ENCODE data around the gene NSMF.

The NSMF gene

DNA sequence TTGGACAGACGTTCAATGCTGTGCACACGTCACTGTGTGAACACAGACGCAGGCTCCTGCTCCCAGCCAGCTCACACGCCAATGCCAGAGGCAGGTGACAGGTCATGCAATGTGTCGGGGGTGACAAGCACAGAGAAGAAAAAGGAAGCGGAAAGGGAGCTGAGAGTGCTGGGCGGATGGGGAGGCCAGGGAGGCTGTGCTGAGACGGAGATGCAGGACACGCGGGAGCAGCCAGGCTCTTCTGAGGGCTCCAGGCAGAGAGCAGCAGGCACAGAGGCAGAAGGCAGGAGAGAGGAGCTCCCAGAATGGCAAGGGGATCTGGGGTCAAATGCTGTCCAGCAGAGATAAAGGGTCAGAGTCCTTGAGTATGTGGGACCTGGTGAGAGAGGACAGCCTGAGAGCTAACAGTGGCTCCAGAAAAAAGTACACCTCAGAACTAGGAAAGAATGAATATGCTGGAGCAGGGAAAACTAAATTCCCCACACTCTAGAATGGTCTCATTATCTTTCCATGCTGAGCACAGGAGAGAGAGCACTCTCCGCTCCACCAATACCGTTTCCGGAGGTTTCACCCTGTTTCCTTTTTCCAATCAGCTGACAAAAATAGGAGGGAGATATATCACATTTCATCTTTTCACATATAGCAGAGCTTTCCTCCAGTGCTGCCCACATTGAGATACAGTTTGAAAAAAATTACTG, 32.8 kb upstream of the NSMF start:
- DNase-seq = no peak

DNA sequence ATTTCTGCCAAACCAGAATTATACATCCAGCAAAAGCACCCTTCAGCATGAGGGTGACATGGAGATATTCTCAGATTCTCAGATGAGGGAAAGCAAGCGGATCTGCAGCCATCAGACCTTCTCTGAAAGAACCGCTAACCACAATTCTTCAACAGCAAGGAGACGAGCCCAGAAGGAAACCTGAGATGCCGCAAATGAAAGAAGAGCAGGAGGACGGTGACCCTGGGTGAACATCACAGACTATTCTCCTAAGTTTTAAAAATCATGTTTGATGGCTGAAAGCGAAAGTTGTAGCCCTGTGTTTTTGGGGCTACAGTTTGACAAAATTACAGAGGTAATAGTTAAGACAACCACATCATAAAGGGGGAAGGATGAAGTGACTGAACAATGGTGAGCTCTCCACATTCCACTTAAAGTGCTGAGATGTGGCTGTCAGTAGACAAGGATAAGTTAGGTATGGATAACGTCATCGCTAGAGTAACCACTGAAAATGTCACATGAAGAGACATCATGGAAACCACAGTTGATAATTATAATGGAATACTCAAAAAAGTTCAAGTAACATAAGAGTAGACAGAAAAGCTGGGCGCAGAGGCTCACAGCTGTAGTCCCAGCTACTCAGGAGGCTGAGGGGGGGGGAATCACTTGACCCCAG, 31.5 kb upstream of the NSMF start:
- no peak for DNase-seq

DNA sequence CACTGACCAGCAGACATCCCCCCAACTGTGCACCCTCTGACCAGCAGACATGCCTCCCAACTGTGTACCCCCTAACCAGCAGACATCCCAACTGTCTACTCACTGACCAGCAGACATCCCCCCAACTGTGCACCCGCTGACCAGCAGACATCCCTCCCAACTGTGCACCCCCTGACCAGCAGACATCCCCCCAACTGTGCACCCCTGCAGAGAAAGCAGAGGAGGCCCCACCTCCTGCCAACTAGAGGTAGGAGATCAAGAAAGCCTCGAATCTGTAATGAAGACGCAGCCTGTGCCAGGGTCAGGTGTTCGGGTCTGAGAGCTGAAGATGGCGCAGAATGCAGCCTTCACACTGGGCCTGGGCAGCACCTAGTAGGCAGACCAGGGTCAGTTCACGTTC, 29.8 kb upstream of the NSMF start:
- no peak for DNase-seq

DNA sequence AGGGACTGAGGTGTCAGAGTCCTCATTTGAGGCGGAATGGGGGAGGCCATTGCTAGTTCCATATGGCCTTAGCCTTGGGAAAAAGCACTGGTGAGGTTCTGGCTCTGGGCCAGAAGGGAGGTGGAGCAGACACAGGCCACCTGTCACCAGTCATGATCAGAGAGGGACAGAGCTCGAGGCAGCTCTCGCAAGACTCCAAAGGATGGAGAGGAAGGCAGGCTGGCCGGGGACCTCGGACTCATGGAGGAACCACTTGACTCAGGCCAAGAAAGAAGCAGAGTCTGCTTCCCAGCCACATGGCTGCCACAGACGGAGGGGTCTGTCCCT, 29.2 kb upstream of the NSMF start:
- no peak for DNase-seq

DNA sequence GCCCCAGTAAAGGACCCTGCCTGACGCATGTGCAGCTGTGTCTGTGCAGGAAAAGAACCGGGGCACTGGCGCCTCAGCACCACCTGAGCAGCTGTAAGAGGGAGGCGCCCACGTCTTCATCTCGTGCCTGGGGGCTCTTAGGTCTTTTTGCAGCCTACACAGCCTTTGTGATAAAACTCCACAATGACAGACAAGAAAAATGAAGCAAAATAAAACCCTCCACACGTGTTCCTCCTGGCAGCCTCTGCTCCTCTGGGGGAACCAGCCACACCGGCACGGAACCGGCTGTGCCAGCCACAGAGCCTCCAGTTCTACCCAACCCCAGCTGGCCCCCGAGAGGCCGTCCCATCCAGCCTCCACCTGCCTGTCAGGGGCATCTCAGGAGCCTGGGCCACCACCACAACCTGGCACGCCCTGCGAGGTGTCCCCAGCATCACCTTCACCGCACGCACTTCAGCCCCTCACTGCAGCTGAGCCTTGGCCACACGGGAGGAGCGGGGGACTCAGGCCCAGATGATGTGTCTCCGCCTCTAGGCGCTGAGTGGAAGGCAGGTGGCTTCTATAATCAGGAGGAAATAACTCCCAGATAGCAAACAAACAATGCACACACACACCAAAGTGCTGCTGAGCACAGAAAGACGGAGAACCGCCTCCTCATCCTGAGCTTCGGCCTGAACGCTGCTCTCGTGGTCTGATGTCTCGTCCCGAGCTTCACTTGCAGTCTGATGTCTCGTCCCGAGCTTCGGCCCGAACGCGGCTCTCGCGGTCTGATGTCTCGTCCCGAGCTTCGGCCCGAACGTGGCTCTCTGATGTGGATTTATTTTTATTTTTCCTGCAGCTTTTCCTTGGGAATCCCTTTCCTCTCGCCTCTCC, 28.6 kb upstream of the NSMF start:
- DNase-seq = no peak

DNA sequence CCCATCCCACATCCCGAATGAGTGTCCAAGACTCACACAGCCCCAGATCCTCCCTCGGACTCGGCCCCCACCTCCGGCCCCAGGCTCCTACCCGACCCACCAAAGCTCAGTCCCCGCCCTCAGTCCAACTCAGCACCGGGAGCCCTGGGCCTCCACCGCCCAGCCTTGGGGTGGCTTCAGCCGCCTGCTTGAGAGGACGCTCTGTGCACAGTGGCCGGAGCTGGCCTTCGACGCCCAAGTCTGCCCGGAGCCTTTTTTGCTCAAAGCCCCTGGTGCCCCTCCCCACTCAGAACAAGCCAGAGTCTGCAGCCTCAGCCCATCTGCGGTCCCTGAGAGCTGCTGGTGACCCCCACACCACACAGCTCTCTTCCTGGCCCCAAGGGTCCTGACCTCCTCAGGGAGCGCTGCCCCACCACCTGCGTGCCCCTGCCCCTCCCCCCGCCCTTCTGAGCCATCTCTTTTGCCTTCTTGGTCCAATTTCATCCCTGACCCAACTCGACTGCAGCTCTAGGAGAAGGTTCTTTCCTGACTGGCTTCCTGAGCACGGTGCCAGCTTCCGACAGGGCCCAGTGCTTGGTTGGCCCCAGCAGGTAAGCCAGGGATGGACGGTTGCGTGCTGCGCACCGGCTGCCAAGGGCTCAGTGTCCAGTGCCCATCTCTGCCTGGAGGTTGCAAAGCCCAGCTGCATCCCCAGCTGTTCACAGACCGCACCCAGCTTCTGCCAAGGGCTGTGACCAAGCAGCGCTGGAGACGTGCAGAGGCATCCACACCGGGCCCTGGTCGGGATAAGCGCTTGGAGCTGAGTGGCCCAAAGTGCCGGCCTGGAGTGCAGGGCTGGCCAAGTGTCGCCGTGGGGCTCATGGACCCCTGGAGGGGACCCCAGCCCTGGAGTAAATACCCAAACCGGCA, 27.7 kb upstream of the NSMF start:
- no peak for DNase-seq

DNA sequence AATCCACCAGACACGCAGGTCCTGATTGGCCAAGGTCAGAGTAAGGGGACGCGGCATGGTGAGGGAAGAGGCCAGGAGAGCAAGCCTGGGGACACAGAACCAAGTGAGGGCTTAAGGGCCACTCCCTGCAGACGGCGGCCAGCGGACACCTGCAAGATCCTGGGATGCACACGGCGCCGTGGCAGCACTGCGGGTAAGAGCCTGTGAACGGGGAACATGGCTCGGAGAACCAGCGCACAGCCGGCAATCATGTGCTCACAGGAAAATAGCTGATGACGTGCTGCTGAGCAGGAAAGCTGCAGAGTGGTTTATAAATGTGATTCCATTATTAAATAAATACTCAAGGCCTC, 27.0 kb upstream of the NSMF start:
- no peak for DNase-seq

DNA sequence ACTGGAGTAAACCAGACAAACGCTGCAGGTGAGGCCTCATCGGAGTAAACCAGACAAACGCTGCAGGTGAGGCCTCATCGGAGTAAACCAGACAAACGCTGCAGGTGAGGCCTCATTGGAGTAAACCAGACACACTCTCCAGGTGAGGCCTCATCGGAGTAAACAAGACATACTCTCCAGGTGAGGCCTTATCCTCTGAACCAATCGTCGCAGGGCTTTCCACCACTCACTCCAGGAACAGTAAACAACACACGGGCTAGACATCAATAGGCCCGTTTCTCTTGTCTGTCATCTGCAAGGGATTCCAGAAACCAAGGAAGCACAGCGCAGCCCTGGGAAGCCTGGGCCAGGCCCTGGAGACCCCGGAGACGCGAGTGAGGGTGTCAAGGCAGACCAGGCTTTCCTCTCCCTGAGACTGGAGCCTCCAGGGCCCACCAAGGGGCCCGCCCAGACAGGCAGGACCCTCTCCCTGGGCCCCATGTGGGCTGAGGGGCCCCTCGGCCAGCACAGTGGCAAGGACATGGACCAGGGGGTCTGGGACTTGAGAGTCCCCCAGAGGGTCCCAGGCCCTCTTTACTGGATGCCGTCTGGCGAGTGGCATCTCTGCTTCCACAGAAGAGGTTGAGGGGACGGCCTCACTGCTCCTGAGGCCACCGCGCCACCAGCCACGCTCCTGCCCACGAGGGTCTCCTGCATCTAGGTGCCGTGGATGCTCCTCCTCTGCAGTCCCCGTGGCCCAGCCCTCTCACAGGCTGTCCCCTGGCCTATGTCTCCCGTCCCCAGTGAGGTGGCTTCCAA, 26.4 kb upstream of the NSMF start:
- no peak for DNase-seq

DNA sequence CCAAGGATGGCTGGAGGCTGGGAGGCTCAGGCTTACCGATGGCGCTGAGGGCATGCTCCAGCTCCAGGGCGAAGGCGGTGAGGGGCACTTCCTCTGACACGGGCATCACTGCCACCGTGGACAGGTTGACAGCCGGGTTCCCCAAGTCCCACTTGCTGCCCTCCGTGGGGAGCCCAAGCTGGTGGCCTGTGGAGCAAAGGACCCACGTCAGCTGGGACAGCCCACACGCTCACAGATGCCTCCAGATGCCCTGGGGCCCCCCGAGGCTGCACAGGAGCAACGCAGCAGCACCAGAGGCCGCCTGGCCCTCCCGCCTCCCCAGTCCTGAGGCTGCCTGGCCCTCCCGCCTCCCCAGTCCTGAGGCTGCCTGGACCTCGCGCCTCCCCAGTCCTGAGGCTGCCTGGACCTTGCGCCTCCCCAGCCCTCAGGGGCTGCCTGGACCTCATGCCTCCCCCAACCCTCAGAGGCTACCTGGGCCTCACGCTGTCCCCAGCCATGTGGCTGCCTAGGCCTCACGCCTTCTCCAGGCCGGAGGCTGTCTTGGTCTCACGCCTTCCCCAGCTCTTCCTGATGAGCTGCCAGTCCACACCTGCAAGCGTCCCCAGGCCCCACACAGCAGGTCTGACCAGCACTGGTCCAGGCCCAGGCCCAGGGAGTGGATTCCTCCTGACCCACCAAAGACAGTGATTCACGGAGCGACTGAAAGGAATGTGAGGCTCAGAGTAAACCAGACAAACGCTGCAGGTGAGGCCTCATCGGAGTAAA, 25.6 kb upstream of the NSMF start:
- no peak for DNase-seq

DNA sequence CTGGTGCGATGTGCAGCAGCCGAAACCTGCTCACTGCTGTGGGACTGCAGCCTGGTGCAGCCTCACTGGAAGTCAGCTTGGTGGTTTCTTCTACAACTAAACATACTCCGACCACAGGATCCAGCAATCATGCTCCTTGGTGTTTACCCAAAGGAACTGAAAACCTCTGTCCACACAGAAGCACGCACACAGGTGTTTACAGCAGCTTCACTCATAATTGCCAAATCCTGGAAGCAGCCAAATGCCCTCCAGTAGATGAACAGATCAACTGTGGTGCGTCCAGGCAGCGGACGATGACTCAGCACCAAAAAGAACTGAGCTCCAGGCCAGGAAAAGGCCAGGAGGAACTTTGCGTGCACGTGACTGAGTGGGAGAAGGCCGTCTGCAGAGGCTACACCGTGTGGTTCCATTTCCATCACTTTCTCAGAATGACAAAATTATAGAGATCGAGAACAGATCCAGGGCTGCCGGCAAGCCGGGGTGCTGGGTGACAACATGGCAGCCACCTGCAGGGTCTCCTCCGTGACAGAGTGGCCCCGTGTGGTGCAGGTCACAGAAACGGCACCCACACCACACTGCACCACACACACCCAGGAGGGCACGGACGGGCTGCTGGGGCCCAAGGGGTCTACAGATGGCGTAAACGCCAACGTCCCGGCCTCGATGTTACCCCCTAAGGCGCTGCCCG, 23.1 kb upstream of the NSMF start:
- peak; percentile 88 for DNase-seq

DNA sequence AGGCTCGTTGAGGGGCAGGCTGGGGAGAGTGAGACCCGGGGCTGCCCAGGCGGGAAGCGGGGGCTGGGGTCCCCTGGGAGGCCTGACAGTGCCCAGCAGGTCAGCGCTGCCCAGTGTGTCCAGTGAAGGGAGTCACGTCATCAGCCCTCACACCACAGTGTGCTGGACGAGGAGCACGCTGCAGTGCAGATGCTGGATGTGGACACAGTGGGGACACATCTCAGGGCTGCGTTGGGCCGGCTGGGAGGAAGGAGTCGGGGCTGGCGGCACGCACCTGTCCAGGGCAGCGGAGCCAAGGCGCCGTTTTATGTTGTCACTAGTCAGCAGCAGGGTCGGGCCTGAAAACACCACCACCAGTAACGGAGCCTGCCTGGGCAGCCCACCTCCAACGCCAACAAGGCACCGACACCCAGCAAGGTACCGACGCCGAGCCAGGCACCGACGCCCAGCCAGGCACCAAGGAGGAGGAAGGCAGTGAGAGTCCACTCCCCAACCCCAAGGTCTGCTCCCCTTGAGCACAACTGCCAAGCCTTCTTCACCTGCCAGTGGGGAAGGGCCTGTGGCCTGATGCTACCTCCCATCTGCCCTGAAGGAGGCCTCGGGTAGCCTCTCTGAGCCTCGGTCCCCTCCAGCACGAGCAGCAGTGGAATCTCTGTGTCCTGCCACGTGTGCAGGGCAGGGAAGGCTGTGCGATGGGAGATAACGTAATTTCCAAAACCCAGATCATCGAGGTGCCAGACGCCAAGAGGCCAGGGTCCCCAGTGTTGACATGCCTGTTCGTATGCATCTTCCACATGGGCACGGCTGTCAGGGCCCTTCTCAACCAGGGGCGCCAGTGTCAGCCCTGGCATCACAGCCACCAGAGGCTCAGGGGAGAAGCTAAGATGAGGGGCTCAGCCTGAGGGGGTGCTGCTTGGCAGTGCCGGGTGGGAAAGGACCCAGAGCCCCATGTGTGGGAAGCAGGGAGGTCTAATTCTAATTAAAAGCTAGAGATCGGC, 21.9 kb upstream of the NSMF start:
- no peak for DNase-seq

DNA sequence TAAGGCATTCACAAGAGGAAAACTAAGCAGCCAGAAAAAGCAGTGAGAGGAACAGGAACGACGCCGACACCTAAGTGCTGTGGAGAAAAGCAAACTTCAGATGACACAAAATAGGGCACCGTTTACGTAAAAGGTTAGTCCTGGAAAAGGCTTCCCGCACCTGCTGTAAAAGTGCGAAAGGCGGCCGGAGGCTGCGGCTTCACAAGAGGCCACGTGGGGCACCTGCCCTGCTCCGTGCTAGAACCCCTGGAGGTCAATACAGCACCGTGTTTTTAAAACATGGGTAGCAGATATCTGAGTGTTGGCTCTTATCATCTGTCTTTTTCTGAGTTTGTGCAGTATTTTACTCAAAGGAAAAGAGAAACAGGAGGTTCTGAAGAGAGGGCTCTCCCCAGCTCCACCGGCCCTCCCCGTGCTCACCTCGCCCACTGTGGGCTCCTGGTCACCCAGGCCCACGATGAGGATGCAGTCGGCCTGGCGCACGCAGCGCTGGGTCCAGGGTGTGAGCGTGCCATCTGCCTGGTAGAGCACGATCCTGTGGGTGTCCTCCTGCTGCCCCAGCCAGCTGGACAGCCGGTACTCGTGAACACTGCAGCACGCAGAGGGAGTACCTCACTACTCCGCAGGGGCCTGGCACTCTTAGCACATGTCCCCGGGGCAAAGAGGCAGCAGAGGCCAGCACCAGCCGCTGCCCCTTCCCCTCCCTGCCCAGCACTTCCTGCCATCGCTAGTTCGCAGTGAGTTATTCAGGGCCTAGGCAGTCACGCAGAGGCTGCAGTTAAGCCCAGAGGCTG, 21.0 kb upstream of the NSMF start:
- no peak for DNase-seq

DNA sequence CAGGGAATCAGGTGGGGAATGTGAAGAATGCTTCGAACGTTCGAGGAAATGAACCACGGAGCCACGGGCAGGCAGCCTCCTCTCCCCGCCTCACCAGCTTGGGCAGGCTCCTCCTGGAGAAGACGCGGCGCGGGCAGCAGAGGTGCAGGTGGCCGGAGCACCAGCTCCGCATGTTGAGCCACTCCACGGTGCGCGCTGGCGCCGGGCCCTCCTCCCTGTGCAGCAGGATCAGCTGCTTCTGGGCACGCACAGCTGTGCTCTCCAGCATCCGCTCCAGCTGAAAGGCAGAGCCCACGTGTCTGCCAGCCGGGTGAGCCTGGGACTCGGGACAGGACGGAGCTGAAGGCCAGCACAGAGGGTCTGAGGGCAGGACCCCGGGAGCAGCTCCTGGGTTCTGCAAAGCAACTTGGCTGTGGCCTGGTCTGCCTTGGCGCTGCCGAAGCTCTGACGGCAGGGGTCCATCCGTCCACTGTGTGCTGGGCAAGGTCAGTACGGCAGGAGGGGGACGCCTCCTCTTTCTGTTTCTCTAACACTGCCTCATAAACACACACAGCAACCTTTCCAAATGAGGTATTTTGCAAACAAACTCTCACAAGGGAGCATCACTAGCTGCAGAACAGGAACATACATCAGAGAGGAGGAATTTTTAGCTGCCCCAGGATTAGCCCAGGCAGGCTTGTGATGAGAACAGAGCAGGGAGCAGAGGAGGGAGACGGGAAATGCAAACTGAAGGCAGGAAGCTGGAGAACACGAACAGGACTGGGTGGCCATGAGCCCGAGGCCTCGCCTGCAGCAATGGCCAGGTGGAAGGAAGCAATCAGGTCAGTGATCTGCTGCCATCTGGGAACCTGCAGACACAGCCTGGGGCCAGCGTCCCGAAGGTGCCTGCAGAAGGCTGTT, 20.1 kb upstream of the NSMF start:
- DNase-seq = no peak

DNA sequence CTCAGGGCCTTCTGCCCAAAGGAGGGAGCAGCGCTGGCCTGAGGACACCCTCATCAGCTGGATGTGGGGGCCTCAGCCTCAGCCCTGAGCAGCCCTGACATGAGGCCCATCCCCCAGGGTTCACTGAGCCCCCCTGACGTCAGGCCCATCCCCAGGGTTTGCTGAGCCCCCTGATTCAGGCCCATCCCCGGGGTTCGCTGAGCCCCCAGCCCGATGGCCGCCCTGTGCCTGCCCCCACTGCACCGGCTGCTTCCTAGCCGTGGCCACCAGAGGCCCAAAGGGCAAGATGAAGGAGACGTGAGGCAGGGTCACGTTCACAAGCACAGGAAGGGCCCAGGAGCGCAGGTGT, 19.5 kb upstream of the NSMF start:
- no peak for DNase-seq

DNA sequence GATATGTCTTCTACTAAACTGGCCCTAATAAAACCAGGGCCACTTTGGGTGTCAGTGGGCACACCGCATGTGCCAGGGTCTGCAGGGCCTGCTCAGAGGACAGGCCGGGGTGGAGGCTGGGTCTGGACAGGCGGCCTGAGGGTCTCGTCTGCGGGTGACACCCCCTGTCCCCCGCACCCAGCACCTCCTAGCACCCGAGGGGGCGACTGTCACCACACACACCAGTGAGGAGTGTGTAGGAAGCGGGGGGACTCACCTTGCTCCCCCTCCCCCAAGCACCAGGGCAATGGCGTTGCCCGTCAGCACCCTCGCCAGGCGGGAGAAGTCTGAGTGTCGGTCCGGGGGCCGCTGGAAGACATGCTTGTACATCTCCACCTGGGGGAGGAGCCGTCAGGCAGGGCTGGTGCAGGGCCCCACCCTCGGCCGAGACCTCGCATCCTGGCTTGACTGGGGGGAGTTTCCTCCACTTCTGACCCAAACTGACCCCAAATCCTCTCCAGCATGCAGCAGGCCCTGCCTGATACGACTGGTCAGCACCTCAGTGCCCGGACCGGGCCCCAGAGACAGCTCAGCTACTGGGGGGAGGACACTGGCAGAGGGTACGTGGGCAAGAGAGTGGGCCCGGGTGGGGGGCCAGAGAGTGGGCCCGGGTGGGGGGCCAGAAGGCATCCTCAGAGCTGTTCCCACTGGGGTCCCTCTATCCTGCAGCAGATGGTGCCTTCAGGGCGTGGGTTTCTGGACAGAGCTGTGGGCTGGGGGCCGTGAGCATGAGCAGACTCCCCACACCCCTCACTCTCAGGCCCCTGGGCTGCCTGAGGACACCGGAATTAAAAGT, 18.9 kb upstream of the NSMF start:
- no peak for DNase-seq

DNA sequence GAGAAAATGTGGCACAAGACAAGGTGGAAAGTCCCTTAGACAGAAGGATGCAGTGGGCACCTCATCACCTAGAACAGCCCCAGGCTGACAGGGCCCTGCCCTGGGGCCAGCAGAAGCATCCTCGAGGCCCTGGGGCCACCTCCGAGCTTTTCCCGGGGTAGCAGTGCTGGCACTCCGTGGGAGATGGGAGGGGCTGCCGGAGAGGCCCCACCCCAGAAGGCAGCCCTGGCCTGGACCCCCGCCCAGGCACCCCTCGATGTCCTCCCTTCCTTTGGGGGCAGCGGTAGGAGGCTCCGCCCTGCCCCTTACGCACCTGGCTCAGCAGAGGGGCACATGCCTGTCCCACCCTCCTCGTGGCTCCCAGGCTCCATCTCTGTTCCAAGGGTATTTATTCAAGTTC, 17.7 kb upstream of the NSMF start:
- no peak for DNase-seq

DNA sequence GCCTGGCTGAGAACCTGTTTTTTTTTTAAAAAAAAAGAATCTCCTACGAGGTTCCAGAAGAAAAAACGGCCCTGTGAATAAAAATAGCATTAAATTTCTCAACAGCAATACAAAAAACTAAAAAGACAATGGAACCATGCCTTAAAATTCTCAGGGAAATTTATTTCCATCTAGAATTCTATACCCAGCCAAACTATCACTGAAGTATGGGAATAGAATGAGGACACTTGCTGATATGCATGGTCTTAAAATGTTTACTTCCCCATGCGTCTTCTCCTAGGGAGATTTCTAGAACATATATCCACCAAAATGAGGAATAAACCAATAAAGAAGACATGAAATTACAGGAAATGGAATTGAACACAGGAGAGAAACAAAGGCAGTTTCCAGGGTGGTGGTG, 16.5 kb upstream of the NSMF start:
- no peak for DNase-seq

All from NCI-H226 (cell line).